ENCODE measurements around the gene CHD9. TPM values are rescaled to one million over a fixed set of nuclear protein-coding genes. Genes with fewer than 3 reads are reported as not detected.

CHD9 gene
- total RNA-seq, 4 donors from 2014 or later: 45.2 to 64.0 (median 49.5) TPM

DNA sequence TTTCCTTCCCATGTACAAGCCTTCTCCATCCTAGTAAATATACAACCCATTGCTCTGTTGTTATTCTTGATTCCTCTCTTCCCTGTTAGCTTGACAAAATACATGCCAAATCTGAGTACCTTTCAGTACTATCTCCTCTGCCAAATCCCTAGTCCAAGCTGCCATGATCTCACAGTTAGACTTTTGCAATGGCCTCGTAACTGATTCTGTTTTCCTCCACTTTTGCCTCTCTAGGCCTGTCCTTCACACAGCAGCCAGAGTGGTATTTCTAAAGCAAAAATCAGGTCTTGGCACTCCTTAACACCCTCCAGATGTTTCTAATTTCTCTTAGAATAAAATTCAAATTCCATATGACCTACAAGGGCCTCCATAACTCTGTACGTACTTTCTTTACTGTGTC, 226.5 kb downstream of the CHD9 start:
- Histone ChIP-seq H3K9me3 (no peaks in the 10 kb centered on the region), H3K4me3 (no peak overlapping the region), H3K27ac (replicated peaks in 1 of 4) (peak overlapping the region in 1 of 4 donors; percentile 39), H3K4me1 (peaks cover 0 to 21% (median 8%) of the 10 kb centered on the region in 4 donors), H3K27me3 (no peaks in the 10 kb centered on the region), H3K36me3 (peaks cover 17 to 74% (median 48%) of the 10 kb centered on the region in 4 donors)
- intact Hi-C loops (cut with DNase I): loop anchor here (10.0 kb wide), 1 partner anchor 226 kb away; the partner anchor contains the start of genes CHD9 and CHD9NB
- TF ChIP-seq POLR2A (IDR thresholded peaks at IDR 0.05; ENCODE audit: low read depth) (no peak), EP300 (IDR thresholded peaks at IDR 0.05) (no peak)
- TF ChIP-seq, protein P1, sequence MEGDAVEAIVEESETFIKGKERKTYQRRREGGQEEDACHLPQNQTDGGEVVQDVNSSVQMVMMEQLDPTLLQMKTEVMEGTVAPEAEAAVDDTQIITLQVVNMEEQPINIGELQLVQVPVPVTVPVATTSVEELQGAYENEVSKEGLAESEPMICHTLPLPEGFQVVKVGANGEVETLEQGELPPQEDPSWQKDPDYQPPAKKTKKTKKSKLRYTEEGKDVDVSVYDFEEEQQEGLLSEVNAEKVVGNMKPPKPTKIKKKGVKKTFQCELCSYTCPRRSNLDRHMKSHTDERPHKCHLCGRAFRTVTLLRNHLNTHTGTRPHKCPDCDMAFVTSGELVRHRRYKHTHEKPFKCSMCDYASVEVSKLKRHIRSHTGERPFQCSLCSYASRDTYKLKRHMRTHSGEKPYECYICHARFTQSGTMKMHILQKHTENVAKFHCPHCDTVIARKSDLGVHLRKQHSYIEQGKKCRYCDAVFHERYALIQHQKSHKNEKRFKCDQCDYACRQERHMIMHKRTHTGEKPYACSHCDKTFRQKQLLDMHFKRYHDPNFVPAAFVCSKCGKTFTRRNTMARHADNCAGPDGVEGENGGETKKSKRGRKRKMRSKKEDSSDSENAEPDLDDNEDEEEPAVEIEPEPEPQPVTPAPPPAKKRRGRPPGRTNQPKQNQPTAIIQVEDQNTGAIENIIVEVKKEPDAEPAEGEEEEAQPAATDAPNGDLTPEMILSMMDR (IDR thresholded peaks at IDR 0.05): no peak
- WGBS: 80% methylated on average over 2 of the region's 2 CpGs
- no peak for DNase-seq (ENCODE audit: extremely low spot score)

DNA sequence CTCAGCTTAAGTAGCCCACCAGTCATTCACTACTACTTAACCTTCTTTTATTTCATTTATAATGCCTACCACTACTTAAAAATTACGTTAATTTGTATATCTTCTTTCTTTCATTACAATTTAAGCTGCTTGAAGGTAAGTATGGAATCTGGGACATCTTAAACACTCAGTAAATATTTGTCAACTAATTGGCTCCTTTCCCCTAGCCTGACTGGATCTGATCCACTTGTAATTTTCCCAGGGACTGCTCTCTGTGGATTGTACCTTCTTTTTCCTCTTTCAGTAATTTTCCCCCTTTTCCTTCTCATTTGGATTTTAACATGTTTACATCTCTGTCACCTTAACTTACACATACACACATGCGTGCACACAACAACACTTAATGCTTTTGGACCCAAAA, 227.1 kb downstream of the CHD9 start:
- H3K27ac ChIP-seq (replicated peaks in 1 of 4): peak overlapping the region in 1 of 4 donors; percentile 39
- no peaks in the 10 kb centered on the region for H3K27me3 ChIP-seq
- H3K4me1 ChIP-seq: peaks cover 0 to 21% (median 8%) of the 10 kb centered on the region in 4 donors
- H3K4me3 ChIP-seq: no peak overlapping the region
- TF ChIP-seq, protein P1 (IDR thresholded peaks at IDR 0.05): no peak
- TF ChIP-seq EP300 (IDR thresholded peaks at IDR 0.05) (no peak), POLR2A (IDR thresholded peaks at IDR 0.05; ENCODE audit: low read depth) (no peak), POLR2AphosphoS5 (IDR thresholded peaks at IDR 0.05) (no peak)
- H3K36me3 ChIP-seq: peaks cover 21 to 74% (median 48%) of the 10 kb centered on the region in 4 donors
- intact Hi-C loops (cut with DNase I): loop anchor here (10.0 kb wide), 1 partner anchor 227 kb away; the partner anchor contains the start of genes CHD9 and CHD9NB
- WGBS: 66% methylated on average over 2 of the region's 2 CpGs
- H3K9me3 ChIP-seq: no peaks in the 10 kb centered on the region
- no peak for DNase-seq (ENCODE audit: extremely low spot score)

DNA sequence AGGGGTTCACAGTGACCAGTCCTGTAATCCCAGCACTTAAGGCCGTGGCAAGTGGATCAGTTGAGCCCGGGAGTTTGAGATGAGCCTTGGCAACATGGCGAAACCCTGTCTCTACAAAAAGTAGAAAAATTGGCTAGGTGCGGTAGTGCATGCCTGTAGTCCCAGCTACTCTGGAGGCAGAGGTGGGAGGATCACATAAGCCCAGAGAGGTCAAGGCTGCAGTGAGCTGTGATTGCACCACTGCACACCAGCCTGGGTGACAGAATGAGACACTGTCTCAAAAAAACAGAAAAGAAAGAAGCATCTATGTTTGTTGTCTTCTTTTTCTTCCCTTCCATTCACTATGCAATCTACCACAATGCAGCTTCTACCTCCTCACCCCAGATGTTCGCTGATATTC, 227.5 kb downstream of the CHD9 start:
- H3K27me3 ChIP-seq: no peaks in the 10 kb centered on the region
- no peaks in the 10 kb centered on the region for H3K9me3 ChIP-seq
- WGBS: 88% methylated on average over 5 of the region's 5 CpGs
- peaks cover 0 to 21% (median 8%) of the 10 kb centered on the region in 4 donors for H3K4me1 ChIP-seq
- DNase-seq (ENCODE audit: extremely low spot score): no peak
- intact Hi-C loops (cut with DNase I): loop anchor here (10.0 kb wide), 1 partner anchor 228 kb away; the partner anchor contains the start of genes CHD9 and CHD9NB
- H3K27ac ChIP-seq (replicated peaks in 1 of 4): no peak overlapping the region
- no peak overlapping the region for H3K4me3 ChIP-seq
- peaks cover 23 to 74% (median 48%) of the 10 kb centered on the region in 4 donors for H3K36me3 ChIP-seq
- TF ChIP-seq POLR2A (IDR thresholded peaks at IDR 0.05; ENCODE audit: low read depth) (no peak), EP300 (IDR thresholded peaks at IDR 0.05) (no peak), POLR2AphosphoS5 (IDR thresholded peaks at IDR 0.05) (no peak)
- TF ChIP-seq, protein P1 (IDR thresholded peaks at IDR 0.05): no peak

DNA sequence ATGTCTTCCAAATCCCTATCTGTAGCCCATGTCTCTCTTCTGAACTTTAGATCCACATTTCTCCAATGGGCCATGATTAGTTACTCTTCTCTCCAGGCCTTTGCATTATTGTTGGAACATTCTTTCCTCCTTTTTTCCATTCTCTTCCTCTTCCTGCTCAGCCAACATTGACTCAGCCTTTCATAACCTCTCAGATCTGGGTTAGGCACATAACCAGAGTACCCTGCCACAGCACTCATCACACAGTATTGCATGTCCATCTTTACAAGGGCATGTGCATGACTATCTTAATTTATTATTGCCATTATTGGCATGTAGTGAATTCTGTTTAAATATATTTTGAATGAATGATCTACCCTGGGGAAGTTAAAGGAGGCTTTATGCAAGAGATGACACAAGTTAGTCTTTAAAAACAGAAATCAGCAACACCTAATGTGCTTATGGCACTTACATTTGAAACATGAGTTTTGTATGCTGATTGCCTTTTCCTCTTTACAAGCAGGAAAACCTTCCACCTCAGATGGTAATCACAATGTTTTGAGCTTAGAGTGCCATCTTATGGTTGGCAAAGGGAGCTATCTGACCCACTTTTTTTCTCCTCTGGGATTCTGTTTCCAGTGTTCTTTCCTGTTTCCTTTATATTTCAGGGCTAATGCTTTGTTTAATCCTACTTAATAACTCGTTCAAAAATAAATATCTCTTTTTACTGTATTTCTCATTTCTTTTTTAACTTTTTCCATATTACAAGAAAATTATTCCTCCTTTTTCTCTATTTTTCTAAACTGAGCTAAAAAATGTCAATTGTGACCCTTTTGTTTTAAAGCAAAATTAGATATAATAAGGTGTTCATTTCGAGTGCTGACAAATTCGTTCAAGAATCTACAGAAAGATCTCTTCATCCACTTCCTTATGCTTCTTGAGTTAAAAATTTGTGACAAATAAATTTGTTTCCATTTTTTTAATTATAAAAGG, 228.5 kb downstream of the CHD9 start:
- Histone ChIP-seq H3K4me1 (peaks cover 0 to 21% (median 8%) of the 10 kb centered on the region in 4 donors), H3K9me3 (no peaks in the 10 kb centered on the region), H3K27me3 (no peaks in the 10 kb centered on the region), H3K27ac (replicated peaks in 1 of 4) (no peak overlapping the region), H3K4me3 (no peak overlapping the region), H3K36me3 (peaks cover 28 to 74% (median 48%) of the 10 kb centered on the region in 4 donors)
- DNase-seq (ENCODE audit: extremely low spot score): no peak
- no peak for TF ChIP-seq EP300 (IDR thresholded peaks at IDR 0.05)
- TF ChIP-seq, protein P1 (IDR thresholded peaks at IDR 0.05): peak; percentile 22 to 50 (median 30)
- intact Hi-C loops (cut with DNase I): loop anchor here (10.0 kb wide), 1 partner anchor 228 kb away; the partner anchor contains the start of genes CHD9 and CHD9NB
- WGBS: 63% methylated on average over 3 of the region's 3 CpGs
